CD4-positive, alpha-beta T cell treated with Interleukin-17A for 4 hours (primary cell): ENCODE data around the gene DDX20.

Experiments
- DNase-seq: peaks from one replicate; pipeline ENCODE4 v3.0.0-alpha.2; 2020; ENCODE audit warnings: mixed read lengths

DDX20 gene, protein sequence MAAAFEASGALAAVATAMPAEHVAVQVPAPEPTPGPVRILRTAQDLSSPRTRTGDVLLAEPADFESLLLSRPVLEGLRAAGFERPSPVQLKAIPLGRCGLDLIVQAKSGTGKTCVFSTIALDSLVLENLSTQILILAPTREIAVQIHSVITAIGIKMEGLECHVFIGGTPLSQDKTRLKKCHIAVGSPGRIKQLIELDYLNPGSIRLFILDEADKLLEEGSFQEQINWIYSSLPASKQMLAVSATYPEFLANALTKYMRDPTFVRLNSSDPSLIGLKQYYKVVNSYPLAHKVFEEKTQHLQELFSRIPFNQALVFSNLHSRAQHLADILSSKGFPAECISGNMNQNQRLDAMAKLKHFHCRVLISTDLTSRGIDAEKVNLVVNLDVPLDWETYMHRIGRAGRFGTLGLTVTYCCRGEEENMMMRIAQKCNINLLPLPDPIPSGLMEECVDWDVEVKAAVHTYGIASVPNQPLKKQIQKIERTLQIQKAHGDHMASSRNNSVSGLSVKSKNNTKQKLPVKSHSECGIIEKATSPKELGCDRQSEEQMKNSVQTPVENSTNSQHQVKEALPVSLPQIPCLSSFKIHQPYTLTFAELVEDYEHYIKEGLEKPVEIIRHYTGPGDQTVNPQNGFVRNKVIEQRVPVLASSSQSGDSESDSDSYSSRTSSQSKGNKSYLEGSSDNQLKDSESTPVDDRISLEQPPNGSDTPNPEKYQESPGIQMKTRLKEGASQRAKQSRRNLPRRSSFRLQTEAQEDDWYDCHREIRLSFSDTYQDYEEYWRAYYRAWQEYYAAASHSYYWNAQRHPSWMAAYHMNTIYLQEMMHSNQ

DNA sequence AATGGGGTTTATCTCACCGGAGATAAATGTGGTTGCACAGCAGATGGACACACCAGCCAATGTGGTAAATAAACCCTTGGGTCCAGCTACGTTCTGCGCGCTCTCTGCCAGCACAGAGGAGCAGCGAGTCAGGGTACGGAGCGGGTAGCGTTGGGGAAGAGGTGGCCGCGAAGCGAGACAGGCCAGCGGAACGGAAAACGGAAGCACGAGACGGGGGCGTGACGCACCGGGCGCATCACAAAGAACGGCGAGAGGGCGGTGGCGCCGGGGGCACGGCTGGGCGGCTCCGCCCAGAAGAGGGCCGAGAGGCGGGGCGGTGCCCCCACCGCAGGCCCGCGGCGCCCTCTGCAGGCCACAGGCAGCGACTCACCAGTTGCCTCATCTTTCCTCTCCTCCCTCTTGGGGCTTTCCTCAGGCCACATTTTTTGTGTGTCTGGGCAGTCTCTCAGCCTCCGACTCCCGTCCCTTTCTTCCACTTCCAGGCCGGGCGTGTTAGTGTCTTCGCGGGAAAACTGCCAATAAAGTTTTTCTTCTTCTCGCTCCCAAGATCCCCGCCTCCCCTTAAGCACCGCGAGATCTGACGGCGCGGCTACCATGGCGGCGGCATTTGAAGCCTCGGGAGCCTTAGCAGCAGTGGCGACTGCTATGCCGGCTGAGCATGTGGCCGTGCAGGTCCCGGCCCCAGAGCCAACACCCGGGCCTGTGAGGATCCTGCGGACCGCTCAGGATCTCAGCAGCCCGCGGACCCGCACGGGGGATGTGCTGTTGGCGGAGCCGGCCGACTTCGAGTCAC is at the start of gene DDX20:
DDX20 (plus strand) TSS at position 571 of the 793 bp plus-strand sequence; CDS start at position 595, 24 bp downstream.
- peak; percentile 96 for DNase-seq

DNA sequence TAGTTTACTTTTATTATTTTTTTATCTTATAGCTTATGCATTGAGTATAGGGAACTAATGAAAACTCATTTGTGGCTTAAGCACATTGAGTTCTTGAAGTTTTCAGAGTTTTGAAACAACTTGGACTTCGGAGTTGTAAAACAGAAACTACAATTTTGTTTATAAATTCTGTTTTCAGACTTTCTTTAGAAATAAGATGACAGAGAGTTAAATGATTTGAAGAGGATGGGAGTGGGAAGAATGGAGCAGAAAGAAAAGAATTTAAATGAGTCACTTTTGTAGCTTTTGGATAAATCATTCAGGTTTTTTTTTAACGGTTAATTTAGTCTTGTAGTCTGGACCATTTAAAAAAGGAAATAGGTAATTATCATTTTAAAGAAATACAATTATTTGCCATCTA is 48.8 kb upstream of the DDX20 start:
- DNase-seq = no peak

DNA sequence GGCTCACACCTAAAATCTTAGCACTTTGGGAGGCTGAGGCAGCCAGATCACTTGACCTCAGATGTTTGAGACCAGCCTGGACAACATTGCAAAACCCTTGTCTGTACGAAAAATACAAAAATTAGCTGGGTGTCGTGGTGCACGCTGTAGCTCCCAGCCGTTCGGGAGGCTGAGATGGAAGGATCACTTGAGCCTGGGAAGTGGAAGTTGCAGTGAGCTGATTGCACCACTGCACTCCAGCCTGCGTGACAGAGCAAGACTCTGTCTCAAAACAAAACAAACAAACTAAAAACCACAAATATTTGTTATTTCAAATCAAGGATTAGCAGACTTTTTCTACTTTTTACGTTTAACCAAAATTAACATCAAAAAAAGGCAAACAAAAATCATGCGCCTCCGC is 47.8 kb upstream of the DDX20 start:
- no peak for DNase-seq

DNA sequence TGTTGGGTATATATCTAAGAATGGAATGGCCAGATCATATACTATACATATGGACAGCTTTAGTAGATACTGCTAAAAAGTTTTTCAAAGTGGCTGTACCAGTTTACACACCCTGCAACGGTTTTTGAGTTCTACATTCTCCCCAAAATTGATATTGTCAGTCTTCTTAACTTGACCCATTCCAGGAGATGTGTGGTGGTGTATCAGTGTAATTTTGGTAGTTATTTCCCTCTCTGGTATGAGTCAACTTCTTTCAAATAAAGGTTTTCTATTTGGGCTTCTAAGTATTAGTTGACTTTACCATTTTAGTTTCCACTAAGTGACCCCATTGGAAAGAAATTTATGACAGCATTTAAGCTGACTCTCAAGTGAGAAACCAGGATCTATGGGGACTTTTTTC is 45.7 kb upstream of the DDX20 start:
- no peak for DNase-seq

DNA sequence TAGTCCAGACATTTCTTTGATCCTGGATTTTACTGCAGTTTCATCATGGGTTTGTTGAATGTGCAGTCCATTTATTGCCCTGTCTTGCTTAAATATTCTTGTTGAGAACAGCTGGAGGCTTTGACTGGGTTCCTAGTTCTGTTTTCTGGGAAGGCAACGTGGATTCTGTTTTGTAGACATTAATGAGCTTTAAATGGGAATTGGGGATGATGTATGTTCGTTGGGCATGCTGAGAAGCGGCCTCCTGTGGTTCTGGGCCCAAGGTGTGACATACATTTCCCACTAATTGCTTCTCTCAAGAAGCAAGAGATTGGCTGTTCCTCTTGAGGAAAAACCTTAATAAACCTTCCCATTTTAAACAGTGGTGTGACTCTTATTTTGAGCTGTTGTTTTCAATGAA is 39.4 kb upstream of the DDX20 start:
- no peak for DNase-seq

DNA sequence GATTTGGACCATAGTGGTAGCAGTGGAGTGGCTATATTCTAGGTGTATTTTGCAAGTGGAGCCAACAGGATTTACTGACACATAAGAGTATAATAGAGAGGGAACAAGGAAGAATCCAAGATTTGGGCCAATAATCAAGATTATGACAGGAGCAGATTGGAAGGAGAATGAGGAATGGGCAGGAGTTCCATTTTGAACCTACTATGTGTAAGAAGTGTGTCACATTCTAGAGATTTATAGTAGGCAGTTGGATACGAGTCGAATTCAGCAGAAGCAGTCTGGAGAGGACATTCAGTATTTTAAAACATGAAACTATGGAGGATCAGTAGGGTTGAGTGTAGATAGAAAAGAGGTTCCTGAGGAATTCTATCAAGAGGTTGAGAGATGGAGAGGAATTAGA is 38.3 kb upstream of the DDX20 start:
- DNase-seq = no peak

DNA sequence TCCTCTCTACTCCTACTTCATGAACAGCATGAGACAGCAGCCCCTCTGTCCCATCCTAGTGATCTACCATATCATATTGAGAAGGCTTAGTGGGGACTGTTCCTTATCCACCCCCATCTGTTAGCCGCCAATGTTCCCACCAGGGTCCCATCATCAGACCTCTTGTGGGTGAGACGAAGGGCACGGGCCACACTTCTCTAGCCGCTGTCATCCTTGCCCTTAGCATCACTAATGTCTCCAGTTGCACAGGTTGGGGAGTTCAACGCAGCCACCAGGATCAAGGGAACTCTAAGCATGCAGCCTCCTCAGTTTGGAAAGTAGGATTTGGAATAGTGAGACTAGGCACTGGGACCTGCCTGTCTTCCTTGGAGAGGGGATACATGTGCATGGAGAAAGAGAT is 36.6 kb upstream of the DDX20 start:
- no peak for DNase-seq

DNA sequence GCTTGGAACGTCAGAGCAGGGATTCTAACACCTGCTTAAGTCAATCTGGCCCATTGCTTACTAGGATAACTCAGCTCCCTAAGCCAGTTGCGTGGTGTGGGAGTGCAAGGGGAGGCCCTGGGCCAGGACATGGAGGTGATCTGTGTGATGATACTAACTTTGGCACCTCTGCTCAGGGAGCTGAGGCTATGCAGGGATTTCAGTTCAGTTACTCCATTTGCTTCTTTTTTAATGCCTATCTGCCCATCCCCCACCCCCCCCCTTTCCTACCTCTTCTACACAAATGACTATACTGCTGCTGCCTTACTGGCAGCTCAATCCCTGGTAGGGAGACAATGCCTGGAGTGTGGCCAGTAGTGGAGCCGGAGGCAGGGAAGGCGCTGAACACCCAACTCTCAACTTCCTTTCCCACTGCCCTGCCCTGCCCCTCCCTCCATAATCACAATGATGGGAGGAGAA is 36.0 kb upstream of the DDX20 start:
- DNase-seq = no peak

DNA sequence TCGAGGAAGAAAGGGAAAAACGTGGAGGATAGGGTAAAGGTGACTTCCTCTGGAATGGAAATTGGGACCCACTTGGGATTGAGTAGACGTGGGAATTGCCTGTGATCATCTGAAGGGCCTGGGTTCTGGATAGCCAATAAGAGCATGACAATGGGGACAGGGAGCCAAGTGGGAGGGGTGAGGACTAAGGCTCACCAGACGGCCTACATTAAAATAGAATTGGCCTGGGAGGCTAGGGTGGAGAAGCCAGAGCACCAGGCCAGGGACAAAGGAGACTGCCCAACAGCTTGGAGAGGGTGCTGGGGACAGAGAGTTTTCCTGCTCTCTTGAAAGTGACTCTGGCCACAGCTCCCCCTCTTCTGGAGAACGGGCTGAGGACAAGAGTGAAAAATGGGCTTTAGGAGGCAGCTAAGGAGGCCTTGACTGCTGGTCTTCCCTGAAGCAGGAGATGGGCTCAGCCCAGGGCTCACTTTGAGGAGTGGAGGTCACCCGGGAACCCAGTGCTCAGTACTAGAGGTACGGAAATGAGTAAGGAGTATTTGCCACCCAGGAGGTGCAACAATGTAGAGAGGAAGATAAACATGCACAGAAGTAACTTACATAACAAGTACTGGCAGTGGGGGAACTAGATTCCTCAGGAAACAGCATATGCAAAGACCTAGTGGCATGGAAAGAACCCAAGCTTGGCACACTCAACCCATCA is 35.3 kb upstream of the DDX20 start:
- no peak for DNase-seq

DNA sequence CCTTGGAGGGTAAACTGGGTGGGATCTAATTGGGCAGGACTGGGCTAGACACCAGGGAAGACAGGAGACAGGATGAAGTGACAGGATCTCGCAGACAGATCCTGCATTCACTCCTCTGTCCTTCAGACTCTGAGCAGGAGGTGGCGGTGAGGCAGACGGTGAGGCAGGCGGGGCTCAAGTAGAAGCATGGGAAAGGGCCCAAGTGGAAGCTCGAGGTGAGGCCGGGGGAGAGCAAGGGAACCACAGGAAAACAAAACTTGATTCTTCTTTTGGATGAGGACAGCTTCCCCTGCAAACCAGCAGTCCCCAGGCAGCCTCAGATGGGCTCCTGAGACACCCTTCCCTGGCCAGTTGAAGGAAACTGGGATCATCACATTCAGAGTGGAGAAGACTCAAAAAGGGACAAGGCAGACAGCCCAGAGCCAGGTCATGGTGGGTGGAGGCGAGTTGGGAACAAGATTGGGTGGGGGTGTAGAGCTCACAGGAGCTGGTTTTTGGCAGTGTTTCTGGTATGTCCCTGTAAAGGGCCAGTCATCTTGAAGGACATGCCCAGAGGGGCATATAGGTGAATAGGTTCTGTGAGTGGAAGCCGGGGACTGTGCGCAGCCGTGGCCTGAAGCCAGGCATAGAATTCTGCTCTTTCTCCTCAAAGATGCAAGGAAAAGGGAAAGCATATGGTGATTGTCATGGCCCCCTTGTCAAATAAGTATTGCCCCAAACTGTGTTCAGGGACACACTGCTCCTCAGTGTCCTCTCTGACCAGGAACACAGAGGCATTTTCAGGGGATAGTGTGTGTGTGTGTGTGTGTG is 34.5 kb upstream of the DDX20 start:
- no peak for DNase-seq

DNA sequence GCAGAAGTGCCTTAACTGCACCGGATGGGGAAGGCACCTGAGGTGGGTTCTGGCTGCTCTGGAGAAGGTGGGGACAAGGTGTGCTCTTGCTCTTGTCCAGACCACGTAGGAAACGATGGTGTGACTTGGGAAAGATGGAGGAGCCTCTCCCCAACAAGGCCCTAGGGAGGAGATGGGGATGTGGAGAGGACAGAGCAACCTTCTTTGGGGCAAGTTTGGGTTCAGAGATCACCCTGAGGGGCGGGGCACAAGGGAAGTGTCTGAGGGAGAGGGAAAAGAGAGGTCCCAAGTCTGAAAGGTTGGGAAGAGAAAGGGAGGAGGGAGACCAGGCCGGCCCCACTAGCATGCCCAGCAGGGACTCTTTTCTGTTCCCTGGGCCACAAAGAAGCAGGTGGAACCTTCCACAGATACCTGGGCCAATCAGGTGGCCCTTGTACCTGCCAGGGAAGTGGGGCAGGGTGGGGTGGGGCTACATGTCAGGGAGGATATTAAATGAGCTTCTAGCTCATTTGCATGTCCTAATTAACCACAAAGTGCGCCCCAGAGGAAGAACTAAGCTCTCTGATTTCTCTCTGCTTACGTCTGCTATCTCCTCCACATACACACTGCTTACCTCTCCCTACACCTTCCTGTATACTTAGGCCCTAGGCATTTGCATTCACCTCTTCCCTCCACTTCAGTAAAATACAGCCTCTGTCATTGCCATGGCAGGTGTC is 32.5 kb upstream of the DDX20 start:
- peak; percentile 32 for DNase-seq

DNA sequence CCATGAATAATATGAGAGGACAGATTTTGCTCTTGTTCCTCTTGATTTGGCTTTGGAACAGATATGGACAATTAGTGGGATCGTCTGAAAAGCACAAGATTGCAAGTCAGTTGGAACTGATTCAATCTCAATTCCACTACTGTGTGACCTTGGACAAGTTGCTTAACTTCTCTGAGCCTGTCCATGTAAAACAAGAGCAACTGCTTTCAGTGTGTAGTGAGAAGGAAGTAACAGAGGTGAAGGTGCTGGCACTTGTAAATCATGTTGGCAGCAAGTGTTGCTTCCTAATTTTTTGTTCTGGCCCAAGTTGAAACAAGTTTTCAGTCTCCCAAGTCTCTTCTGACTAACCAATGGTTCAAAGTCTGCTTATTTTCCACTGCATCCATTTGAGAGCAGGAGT is 31.8 kb upstream of the DDX20 start:
- no peak for DNase-seq

DNA sequence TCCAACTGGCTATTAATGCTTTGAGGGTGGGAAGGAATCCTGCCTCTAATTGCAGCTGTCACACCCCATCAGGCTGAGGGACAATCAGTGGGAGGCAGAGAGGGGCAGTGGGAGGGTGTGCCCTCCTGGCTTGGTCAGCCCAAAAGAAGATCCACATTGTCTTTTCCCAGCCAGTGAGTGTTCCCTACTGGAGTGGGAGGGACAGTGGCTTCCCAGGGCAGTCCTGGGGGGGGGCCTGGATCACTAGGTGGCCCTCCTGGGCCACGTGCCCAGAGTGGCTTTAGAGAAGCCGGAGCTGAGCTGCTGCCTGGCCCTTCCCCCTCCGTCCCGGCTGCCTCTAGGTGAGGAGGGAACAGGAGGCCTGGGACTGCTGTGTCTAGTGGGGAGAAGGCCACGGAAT is 30.5 kb upstream of the DDX20 start:
- DNase-seq = no peak

DNA sequence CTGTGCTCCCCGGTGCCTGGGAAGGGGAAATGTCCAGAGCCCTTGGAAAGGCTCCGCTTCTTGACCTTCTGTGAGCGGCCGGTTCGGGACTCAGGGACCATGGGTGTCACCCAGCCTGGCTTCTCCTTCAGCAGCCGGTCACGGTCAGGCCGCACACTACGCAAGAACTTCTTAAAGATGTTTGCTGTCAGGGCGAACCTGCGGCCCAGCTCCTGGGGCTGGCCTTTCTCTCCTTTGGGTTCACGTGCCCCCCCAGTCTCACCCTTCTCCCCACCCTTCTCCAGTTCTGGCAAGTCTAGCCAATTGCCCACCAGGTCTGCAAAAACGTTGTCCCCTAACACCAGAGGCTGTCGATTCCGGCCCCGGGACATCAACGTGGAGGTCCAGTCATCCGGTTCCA is 28.6 kb upstream of the DDX20 start:
- DNase-seq = no peak

DNA sequence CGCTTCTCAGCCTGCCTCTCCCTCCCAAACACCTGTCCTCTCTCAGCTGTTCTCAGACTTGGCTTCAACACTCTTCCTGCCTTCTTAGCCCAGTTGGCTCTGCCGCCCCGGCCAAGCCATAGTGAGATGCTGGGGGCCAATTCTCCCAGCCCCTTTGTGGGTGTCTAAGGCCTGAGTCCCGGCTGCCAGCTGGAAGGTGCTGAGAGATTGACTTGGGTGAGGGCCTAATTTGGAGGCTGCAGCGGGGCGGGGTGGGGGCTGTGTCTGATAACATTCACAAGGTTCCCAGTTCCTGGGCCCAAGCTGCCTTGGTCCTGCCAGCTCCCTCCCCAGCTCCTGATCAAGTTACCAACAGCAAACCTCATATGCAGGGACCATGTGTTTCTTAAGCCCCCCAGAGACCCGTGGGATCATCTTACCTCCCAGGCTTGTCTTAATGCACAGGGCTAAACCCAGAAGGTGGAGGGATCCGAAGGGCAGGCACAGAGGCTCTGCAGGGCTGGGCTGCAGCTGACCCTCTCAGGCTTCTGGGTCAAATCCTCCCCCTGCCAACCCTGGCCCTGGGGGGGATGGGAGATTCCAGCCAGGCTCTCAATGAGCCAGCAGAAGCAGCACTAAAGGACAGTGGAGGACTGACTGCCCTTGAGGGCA is 26.3 kb upstream of the DDX20 start:
- DNase-seq = no peak

DNA sequence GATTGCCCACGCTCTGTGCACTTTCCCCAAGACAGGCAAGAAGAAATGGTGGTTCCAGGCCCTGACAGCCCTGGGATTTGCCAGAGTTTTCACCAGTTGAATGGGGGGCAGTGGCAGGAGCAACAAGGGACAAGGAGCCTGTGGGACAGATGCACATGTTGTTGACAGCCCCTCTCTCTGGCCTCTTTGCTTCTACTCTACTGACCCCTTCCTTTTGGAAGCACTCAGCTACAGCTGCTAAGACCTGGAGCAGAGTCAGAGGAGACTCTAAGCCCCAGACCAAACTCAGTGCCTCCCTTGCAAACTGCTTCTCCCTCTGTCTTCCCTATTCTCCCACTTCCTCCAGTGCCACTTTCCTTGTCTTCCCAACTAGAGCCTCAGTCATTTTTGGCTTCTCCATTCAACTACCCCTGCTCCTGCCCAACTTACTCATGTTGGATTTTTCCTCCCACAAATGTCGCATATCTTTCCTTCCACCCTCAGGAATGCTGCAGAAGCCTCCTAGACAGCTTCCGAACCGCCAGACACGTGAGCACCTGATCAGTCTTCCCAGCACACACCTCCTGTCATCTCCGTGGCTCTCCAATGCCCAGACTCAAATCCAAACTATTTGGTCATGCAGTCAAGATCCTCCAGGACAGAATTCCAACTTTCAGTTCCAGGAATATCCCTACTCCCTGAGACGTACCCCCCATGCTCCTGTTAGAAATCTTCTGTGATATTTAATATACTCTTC is 25.6 kb upstream of the DDX20 start:
- DNase-seq = no peak

DNA sequence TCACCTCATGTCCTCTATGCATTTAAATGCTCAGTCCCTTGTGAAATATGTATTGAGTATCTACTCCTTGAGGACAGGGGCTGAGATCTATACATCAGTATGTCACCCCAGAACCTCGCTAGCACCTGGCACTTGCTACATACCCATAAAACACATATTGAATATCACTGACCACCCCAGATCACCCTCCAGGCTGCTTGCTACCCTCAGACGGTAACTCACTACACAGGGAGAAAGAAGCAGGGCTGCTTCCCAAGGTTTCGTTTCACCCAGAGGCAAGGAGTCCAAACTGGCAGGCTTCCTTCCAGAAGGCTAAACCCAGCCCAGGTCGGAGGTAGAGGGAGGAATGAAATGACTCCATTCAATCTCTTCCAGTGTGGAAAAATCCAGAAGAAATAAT is 25.0 kb upstream of the DDX20 start:
- no peak for DNase-seq

DNA sequence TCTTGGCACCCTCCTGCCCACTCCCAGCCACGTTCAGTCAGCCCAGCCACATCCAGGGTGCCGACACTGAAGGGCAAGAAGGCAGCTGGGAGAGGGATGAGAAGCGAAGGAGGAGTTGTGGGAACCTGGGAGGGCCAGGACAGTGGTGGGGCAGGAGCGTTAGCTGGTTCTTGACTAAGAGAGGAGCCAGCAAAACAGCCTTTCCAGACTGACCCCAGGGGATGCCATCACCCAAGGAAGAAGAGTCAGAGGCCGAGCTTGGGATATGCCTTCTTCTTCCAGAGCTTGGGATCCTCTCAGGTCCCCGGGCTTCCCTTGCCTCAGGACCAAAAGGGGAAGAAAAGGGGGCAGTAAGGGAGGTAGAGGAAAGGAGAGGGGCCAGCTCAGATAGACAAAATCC is 23.7 kb upstream of the DDX20 start:
- no peak for DNase-seq

DNA sequence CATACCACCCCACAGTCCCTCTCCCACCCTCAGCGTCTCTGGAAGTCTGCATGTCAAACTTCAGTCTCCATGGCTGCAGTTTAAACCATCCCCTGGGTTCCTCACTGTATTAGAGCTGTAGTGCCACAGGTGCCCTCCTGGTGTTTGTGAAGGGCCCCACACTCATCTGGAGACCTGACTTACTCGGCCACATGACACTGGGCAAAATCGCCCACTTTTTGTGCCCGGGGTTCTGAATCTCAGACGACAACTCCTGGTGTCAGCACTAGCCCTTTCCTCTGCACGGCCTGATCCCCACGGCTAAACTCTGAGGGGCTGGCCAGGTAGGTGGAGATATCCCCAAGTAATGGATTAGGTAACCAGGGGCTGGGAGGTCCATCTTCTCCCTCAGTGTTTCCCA is 23.0 kb upstream of the DDX20 start:
- no peak for DNase-seq
